HEK293 (cell line): ENCODE data around the gene DPH7.

ENCODE experiments used
- YY2 ChIP-seq: fragments of 450-650 bp; formaldehyde crosslinking; IDR thresholded peaks from 2 replicates; pipeline ENCODE4 v1.5.1; 2016; ENCODE audit warnings: missing biosample characterization, missing genetic modification characterization
- ZBTB21 ChIP-seq: fragments of 450-650 bp; formaldehyde crosslinking; IDR thresholded peaks from 2 replicates; pipeline ENCODE4 v1.5.1; 2017; ENCODE audit warnings: missing biosample characterization, missing genetic modification characterization
- ZNF10 ChIP-seq: fragments of 450-650 bp; formaldehyde crosslinking; IDR thresholded peaks from 2 replicates; pipeline ENCODE4 v1.5.1; 2017; ENCODE audit warnings: missing biosample characterization, missing genetic modification characterization
- ZNF623 ChIP-seq: fragments of 450-650 bp; formaldehyde crosslinking; IDR thresholded peaks from 2 replicates; pipeline ENCODE4 v1.5.1; 2016; ENCODE audit warnings: missing biosample characterization, missing genetic modification characterization
- ZNF76 ChIP-seq: fragments of 450-650 bp; formaldehyde crosslinking; IDR thresholded peaks from 2 replicates; pipeline ENCODE4; 2016; ENCODE audit warnings: low read depth, missing biosample characterization, missing genetic modification characterization, borderline replicate concordance
- TF ChIP-seq, protein P1 (sequence below): fragments of 450-650 bp; IDR thresholded peaks from 2 replicates; pipeline ENCODE4 v1.5.1; 2018; ENCODE audit warnings: missing biosample characterization, missing genetic modification characterization
- TF ChIP-seq, protein P2 (sequence below): fragments of 450-650 bp; formaldehyde crosslinking; IDR thresholded peaks from 2 replicates; pipeline ENCODE4 v1.5.1; 2016; ENCODE audit warnings: missing biosample characterization, missing genetic modification characterization
- TF ChIP-seq, protein P3 (sequence below): fragments of 450-650 bp; formaldehyde crosslinking; IDR thresholded peaks from 2 replicates; pipeline ENCODE4 v1.5.1; 2016; ENCODE audit warnings: missing biosample characterization, missing genetic modification characterization, borderline replicate concordance
- TF ChIP-seq, protein P4 (sequence below): fragments of 450-650 bp; formaldehyde crosslinking; IDR thresholded peaks from 2 replicates; pipeline ENCODE4 v1.5.1; 2016; ENCODE audit warnings: missing biosample characterization, missing genetic modification characterization
- TF ChIP-seq, protein P5 (sequence below): fragments of 450-650 bp; formaldehyde crosslinking; IDR thresholded peaks from 2 replicates; pipeline ENCODE4 v1.5.1; 2016; ENCODE audit warnings: missing biosample characterization, missing genetic modification characterization

DNA sequence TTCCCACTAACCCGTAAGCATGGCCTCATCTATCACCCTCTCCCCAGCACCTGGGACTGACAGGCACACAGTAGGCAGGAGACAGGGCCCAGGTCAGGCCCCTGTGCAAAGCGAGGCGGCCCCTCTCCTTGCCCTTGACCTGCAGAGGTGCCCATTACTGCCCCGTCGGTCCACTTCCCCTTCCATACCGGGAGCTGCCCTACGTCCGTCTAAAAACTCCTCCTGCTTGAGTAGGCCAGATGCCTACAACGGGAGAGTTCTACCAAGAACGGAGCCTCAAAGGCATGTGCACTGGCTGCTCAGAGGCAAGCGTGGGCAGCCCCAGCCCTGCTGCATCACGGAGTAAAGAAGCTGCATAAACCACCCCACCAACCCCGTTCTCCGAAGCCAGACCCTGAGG lies 4.6 kb upstream of the DPH7 start:
- TF ChIP-seq, protein P1, sequence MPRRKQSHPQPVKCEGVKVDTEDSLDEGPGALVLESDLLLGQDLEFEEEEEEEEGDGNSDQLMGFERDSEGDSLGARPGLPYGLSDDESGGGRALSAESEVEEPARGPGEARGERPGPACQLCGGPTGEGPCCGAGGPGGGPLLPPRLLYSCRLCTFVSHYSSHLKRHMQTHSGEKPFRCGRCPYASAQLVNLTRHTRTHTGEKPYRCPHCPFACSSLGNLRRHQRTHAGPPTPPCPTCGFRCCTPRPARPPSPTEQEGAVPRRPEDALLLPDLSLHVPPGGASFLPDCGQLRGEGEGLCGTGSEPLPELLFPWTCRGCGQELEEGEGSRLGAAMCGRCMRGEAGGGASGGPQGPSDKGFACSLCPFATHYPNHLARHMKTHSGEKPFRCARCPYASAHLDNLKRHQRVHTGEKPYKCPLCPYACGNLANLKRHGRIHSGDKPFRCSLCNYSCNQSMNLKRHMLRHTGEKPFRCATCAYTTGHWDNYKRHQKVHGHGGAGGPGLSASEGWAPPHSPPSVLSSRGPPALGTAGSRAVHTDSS (tag by site-specific recombination), result no peak
- TF ChIP-seq YY2 (no peak), ZBTB21 (tag by site-specific recombination) (no peak), ZNF76 (no peak), ZNF10 (tag by site-specific recombination) (no peak), ZNF623 (tag by site-specific recombination) (no peak)
- TF ChIP-seq, protein P2, sequence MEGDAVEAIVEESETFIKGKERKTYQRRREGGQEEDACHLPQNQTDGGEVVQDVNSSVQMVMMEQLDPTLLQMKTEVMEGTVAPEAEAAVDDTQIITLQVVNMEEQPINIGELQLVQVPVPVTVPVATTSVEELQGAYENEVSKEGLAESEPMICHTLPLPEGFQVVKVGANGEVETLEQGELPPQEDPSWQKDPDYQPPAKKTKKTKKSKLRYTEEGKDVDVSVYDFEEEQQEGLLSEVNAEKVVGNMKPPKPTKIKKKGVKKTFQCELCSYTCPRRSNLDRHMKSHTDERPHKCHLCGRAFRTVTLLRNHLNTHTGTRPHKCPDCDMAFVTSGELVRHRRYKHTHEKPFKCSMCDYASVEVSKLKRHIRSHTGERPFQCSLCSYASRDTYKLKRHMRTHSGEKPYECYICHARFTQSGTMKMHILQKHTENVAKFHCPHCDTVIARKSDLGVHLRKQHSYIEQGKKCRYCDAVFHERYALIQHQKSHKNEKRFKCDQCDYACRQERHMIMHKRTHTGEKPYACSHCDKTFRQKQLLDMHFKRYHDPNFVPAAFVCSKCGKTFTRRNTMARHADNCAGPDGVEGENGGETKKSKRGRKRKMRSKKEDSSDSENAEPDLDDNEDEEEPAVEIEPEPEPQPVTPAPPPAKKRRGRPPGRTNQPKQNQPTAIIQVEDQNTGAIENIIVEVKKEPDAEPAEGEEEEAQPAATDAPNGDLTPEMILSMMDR (tag by site-specific recombination), result no peak
- TF ChIP-seq, protein P3, sequence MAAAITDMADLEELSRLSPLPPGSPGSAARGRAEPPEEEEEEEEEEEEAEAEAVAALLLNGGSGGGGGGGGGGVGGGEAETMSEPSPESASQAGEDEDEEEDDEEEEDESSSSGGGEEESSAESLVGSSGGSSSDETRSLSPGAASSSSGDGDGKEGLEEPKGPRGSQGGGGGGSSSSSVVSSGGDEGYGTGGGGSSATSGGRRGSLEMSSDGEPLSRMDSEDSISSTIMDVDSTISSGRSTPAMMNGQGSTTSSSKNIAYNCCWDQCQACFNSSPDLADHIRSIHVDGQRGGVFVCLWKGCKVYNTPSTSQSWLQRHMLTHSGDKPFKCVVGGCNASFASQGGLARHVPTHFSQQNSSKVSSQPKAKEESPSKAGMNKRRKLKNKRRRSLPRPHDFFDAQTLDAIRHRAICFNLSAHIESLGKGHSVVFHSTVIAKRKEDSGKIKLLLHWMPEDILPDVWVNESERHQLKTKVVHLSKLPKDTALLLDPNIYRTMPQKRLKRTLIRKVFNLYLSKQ (tag by site-specific recombination), result no peak
- TF ChIP-seq, protein P4, sequence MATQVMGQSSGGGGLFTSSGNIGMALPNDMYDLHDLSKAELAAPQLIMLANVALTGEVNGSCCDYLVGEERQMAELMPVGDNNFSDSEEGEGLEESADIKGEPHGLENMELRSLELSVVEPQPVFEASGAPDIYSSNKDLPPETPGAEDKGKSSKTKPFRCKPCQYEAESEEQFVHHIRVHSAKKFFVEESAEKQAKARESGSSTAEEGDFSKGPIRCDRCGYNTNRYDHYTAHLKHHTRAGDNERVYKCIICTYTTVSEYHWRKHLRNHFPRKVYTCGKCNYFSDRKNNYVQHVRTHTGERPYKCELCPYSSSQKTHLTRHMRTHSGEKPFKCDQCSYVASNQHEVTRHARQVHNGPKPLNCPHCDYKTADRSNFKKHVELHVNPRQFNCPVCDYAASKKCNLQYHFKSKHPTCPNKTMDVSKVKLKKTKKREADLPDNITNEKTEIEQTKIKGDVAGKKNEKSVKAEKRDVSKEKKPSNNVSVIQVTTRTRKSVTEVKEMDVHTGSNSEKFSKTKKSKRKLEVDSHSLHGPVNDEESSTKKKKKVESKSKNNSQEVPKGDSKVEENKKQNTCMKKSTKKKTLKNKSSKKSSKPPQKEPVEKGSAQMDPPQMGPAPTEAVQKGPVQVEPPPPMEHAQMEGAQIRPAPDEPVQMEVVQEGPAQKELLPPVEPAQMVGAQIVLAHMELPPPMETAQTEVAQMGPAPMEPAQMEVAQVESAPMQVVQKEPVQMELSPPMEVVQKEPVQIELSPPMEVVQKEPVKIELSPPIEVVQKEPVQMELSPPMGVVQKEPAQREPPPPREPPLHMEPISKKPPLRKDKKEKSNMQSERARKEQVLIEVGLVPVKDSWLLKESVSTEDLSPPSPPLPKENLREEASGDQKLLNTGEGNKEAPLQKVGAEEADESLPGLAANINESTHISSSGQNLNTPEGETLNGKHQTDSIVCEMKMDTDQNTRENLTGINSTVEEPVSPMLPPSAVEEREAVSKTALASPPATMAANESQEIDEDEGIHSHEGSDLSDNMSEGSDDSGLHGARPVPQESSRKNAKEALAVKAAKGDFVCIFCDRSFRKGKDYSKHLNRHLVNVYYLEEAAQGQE, result no peak
- TF ChIP-seq, protein P5, sequence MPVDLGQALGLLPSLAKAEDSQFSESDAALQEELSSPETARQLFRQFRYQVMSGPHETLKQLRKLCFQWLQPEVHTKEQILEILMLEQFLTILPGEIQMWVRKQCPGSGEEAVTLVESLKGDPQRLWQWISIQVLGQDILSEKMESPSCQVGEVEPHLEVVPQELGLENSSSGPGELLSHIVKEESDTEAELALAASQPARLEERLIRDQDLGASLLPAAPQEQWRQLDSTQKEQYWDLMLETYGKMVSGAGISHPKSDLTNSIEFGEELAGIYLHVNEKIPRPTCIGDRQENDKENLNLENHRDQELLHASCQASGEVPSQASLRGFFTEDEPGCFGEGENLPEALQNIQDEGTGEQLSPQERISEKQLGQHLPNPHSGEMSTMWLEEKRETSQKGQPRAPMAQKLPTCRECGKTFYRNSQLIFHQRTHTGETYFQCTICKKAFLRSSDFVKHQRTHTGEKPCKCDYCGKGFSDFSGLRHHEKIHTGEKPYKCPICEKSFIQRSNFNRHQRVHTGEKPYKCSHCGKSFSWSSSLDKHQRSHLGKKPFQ, result no peak
